ENCODE data around the gene TTC19.

- no peak for TF ChIP-seq POLR2A (IDR thresholded peaks at IDR 0.05)
- TF ChIP-seq, protein P1, sequence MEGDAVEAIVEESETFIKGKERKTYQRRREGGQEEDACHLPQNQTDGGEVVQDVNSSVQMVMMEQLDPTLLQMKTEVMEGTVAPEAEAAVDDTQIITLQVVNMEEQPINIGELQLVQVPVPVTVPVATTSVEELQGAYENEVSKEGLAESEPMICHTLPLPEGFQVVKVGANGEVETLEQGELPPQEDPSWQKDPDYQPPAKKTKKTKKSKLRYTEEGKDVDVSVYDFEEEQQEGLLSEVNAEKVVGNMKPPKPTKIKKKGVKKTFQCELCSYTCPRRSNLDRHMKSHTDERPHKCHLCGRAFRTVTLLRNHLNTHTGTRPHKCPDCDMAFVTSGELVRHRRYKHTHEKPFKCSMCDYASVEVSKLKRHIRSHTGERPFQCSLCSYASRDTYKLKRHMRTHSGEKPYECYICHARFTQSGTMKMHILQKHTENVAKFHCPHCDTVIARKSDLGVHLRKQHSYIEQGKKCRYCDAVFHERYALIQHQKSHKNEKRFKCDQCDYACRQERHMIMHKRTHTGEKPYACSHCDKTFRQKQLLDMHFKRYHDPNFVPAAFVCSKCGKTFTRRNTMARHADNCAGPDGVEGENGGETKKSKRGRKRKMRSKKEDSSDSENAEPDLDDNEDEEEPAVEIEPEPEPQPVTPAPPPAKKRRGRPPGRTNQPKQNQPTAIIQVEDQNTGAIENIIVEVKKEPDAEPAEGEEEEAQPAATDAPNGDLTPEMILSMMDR (IDR thresholded peaks at IDR 0.05), result no peak
These were observed 47.3 kb downstream of the TTC19 start for GRCh38 chr17:16046966-16047365.

Measured in body of pancreas (tissue), 4 donors.